Ovary (tissue), 3 donors: ENCODE measurements around the gene SLC16A9.
"Not testable (repeated sequence)": the region's sequence is repeated elsewhere in the genome, so short reads cannot be mapped to it uniquely, and the experiment has no call there.

Experiments
- POLR2A ChIP-seq: fragments of 450-650 bp; IDR thresholded peaks from one replicate; pipeline ENCODE4 v1.6.1; 2017; ENCODE audit warnings: antibody characterized with exemption, mild to moderate bottlenecking, moderate library complexity
- TF ChIP-seq, protein P1 (sequence below), 3 donors: fragments of 450-650 bp in 2 of 3; fragments of 200-600 bp in 1 of 3; IDR thresholded peaks; one replicate each; pipeline versions ENCODE4 v1.5.1 to v1.8.0; 2016 to 2022; ENCODE audit warnings: antibody characterized with exemption in 3 of 3, mild to moderate bottlenecking in 1 of 3
- donor health status: DM: no; HTN: no; CAD: no.

DNA sequence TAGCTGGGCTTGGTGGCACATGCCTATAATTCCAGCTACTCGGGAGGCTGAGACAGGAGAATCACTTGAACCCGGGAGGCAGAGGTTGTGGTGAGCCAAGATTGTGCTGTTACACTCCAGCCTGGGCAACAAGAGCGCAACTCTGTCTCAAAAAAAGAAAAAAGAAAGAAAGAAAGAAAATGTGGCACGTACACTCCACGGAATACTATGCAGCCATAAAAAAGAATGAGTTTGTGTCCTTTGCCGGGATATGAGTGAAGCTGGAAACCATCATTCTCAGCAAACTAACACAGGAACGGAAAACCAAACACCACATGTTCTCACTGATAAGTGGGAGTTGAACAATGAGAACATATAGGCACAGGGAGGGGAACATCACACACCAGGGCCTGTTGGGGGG, 46.4 kb downstream of the SLC16A9 start:
- TF ChIP-seq, protein P1, sequence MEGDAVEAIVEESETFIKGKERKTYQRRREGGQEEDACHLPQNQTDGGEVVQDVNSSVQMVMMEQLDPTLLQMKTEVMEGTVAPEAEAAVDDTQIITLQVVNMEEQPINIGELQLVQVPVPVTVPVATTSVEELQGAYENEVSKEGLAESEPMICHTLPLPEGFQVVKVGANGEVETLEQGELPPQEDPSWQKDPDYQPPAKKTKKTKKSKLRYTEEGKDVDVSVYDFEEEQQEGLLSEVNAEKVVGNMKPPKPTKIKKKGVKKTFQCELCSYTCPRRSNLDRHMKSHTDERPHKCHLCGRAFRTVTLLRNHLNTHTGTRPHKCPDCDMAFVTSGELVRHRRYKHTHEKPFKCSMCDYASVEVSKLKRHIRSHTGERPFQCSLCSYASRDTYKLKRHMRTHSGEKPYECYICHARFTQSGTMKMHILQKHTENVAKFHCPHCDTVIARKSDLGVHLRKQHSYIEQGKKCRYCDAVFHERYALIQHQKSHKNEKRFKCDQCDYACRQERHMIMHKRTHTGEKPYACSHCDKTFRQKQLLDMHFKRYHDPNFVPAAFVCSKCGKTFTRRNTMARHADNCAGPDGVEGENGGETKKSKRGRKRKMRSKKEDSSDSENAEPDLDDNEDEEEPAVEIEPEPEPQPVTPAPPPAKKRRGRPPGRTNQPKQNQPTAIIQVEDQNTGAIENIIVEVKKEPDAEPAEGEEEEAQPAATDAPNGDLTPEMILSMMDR (IDR thresholded peaks at IDR 0.05) = not testable (repeated sequence)
- TF ChIP-seq POLR2A = not testable (repeated sequence)
